ENCODE results near the gene ELMO1. TPM values are rescaled to one million over a fixed set of nuclear protein-coding genes. Genes with fewer than 3 reads are reported as not detected.
A peak's percentile ranks its signal among the peaks of the same experiment; 100 is the strongest.

The ELMO1 gene
- total RNA-seq, 2 experiments from 2014 or later = 72.8 to 75.3 TPM

DNA sequence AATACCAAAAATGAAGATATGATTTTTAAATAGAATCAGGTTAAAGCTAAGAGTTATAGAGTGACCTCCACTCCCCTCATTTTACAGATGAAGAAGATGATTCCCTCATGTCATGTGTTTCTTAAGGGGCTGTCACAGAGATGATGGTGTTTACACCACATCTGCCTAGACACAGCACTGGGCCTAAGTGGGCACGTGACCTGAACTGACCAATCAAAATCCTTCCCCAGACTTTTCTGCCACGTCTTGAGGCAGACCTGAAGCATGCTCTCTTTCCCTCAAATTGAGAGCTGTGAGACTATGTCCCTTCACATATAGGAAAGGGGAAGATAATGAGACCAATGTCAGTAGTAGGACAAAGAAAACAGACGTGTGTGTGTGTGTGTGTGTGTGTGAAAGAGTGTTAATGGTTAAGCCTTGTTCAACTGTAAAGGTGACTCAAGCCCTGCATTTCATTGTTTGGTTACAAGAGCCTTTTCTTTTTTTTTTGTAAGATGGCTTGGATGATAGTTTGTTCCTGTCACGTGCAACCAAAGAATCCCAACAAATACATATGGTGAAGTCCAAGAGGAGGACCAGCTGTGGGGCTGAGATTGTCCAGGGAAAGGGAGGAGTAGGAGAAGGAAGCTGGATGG is 551.6 kb downstream of the ELMO1 start:
- H3K27ac Mint-ChIP-seq = no peak overlapping the region
- TF ChIP-seq, protein P1, sequence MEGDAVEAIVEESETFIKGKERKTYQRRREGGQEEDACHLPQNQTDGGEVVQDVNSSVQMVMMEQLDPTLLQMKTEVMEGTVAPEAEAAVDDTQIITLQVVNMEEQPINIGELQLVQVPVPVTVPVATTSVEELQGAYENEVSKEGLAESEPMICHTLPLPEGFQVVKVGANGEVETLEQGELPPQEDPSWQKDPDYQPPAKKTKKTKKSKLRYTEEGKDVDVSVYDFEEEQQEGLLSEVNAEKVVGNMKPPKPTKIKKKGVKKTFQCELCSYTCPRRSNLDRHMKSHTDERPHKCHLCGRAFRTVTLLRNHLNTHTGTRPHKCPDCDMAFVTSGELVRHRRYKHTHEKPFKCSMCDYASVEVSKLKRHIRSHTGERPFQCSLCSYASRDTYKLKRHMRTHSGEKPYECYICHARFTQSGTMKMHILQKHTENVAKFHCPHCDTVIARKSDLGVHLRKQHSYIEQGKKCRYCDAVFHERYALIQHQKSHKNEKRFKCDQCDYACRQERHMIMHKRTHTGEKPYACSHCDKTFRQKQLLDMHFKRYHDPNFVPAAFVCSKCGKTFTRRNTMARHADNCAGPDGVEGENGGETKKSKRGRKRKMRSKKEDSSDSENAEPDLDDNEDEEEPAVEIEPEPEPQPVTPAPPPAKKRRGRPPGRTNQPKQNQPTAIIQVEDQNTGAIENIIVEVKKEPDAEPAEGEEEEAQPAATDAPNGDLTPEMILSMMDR (IDR thresholded peaks at IDR 0.05) = no peak
- ATAC-seq (no peak), DNase-seq (no peak)
- H3K4me1 Mint-ChIP-seq (ENCODE audit: low read depth) = peaks cover 17% of the 10 kb centered on the region
- H3K4me3 Mint-ChIP-seq = no peak overlapping the region
- H3K36me3 Mint-ChIP-seq (ENCODE audit: low read depth) = peaks cover 41% of the 10 kb centered on the region
- ChIA-PET POLR2A (interaction anchor here (0.8 kb wide), 1 partner anchor 367 kb away, joined by 3 read pairs; no protein-coding TSS in a partner anchor), CTCF (no interaction called here)
- no peaks in the 10 kb centered on the region for H3K9me3 Mint-ChIP-seq
- intact Hi-C loops (cut with micrococcal nuclease) = no loop called here
- H3K27me3 Mint-ChIP-seq = no peaks in the 10 kb centered on the region

DNA sequence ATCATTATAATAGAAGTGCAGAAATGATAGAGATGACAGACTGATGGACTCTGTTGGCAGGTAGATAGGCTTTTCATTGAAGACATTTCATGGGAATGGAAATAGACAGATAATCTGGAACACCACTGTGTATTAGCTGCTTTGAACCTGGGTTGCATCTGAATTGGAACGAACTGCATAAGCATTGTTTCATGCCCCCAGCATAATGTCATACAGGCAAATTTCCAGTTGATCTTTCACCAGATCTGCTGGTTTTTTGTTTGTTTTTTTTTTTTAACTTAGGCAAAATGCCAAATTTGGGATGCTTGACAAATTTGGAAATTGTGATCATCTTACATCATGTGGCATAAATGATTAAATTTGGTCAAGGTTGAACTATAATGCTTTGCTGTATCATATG is 552.2 kb downstream of the ELMO1 start:
- intact Hi-C loops (cut with micrococcal nuclease) = no loop called here
- TF ChIP-seq, protein P1 (IDR thresholded peaks at IDR 0.05) = no peak
- DNase-seq (no peak), ATAC-seq (no peak)
- ChIA-PET CTCF (no interaction called here), POLR2A (no interaction called here)
- Mint-ChIP-seq H3K36me3 (ENCODE audit: low read depth) (peaks cover 43% of the 10 kb centered on the region), H3K4me1 (ENCODE audit: low read depth) (peaks cover 17% of the 10 kb centered on the region), H3K4me3 (no peak overlapping the region), H3K27ac (no peak overlapping the region), H3K9me3 (no peaks in the 10 kb centered on the region), H3K27me3 (no peaks in the 10 kb centered on the region)

DNA sequence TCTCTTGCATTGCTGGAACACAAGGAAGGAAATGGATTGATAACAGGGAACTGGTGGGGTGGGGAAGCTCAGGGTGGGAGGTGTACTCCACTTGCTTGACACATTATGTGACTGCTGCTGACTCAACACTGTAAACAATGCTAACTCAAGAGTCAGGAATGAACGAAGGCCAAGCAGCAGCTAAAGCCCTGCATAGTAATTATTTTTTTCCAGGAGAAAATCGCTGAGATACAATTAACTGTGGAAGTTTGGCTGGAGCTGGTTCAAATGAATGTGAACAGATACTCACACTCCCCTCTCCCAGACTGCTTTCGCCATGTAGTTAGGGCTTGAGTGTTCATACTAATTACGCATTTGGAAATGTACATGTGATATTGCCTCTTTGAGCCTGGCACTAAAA is 553.5 kb downstream of the ELMO1 start:
- ChIA-PET POLR2A (interaction anchor here (1.2 kb wide), 1 partner anchor 9 kb away, joined by 4 read pairs; no protein-coding TSS in a partner anchor), CTCF (interaction anchor here (1.0 to 1.7 kb wide), 2 partner anchors 20 to 29 kb away, joined by 3 read pairs; no protein-coding TSS in a partner anchor)
- ATAC-seq = no peak
- Mint-ChIP-seq H3K27ac (no peak overlapping the region), H3K27me3 (no peaks in the 10 kb centered on the region), H3K9me3 (no peaks in the 10 kb centered on the region), H3K4me3 (no peak overlapping the region), H3K4me1 (ENCODE audit: low read depth) (peaks cover 17% of the 10 kb centered on the region), H3K36me3 (ENCODE audit: low read depth) (peaks cover 52% of the 10 kb centered on the region)
- TF ChIP-seq, protein P1 (IDR thresholded peaks at IDR 0.05) = no peak
- DNase-seq = no peak
- intact Hi-C loops (cut with micrococcal nuclease) = no loop called here

DNA sequence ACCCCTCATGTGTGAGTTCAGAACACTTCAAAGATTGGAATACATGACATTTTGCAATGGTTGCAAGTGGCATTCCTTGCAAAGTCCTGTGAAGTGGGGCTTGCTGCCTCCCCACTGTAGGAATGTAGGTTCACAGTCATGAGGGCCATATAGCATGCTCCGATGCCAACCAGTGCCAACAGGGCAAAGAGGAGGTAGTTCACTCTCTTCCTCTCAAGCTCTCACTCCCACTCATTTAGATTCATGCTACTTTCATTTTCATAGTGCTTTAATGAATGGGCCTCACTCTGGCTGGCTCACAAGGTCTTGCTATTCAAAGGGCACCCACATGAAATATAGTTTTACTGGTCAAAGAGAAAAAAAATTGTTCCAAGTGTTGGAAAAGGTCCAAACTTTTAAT is 554.5 kb downstream of the ELMO1 start:
- CTCF ChIA-PET = interaction anchor here (0.8 to 1.7 kb wide), 3 partner anchors 19 to 290 kb away, joined by 3 read pairs; no protein-coding TSS in a partner anchor
- peak overlapping the region; percentile 72 for H3K27ac Mint-ChIP-seq
- TF ChIP-seq, protein P1 (IDR thresholded peaks at IDR 0.05) = no peak
- intact Hi-C loops (cut with micrococcal nuclease) = no loop called here
- peaks cover 52% of the 10 kb centered on the region for H3K36me3 Mint-ChIP-seq (ENCODE audit: low read depth)
- peaks cover 17% of the 10 kb centered on the region for H3K4me1 Mint-ChIP-seq (ENCODE audit: low read depth)
- no peak overlapping the region for H3K4me3 Mint-ChIP-seq
- DNase-seq (peak; percentile 40), ATAC-seq (peak; percentile 96)
- H3K9me3 Mint-ChIP-seq = no peaks in the 10 kb centered on the region
- no peaks in the 10 kb centered on the region for H3K27me3 Mint-ChIP-seq
- POLR2A ChIA-PET = no interaction called here

DNA sequence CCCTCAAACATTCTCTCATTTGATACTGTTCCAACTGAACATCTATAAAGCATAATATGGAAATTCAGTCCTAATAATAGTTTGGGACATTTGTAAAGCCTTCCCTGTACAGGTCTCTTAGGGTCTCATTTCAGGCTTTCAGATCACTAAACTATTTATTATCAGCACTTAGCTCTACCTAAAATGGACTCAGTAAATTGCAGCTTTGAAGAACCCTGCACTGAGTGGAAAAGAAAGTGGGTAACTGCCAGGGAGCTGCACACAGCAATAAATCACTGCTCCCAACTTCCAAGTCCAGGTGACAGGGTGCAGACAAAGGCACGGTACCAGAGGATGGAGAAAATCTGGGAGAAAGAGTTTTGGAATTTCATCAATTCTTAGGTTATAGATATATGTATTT is 559.5 kb downstream of the ELMO1 start:
- Mint-ChIP-seq H3K4me1 (ENCODE audit: low read depth) (peaks cover 9% of the 10 kb centered on the region), H3K4me3 (no peak overlapping the region), H3K27ac (no peak overlapping the region), H3K36me3 (ENCODE audit: low read depth) (peaks cover 58% of the 10 kb centered on the region), H3K9me3 (no peaks in the 10 kb centered on the region), H3K27me3 (no peaks in the 10 kb centered on the region)
- ATAC-seq = no peak
- TF ChIP-seq, protein P1 (IDR thresholded peaks at IDR 0.05) = no peak
- CTCF ChIA-PET = interaction anchor here (0.7 kb wide), 1 partner anchor 911 kb away, joined by 4 read pairs; no protein-coding TSS in a partner anchor
- intact Hi-C loops (cut with micrococcal nuclease) = no loop called here
- no peak for DNase-seq
- POLR2A ChIA-PET = no interaction called here
